ENCODE results near the gene CCDC178.

DNA sequence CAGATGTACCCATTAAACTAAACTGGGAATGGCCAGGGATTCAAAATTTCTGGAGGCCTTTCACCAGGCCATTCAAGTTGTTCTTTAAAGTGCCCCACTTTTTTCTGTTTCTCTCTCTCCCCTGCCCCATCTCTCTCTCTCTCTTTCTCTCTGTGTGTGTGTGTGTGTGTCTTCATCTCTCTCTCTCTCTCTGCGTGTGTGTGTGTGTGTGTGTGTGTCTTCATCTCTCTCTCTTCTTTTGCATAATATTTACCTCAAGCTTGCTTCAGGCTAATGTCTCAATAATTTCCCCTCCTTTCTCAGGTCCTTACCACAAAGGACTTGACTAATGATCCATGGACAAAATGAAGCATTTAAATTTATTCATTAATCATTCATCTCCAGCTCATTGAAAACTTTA lies 503.5 kb downstream of the CCDC178 start:
- TF ChIP-seq, protein P1, sequence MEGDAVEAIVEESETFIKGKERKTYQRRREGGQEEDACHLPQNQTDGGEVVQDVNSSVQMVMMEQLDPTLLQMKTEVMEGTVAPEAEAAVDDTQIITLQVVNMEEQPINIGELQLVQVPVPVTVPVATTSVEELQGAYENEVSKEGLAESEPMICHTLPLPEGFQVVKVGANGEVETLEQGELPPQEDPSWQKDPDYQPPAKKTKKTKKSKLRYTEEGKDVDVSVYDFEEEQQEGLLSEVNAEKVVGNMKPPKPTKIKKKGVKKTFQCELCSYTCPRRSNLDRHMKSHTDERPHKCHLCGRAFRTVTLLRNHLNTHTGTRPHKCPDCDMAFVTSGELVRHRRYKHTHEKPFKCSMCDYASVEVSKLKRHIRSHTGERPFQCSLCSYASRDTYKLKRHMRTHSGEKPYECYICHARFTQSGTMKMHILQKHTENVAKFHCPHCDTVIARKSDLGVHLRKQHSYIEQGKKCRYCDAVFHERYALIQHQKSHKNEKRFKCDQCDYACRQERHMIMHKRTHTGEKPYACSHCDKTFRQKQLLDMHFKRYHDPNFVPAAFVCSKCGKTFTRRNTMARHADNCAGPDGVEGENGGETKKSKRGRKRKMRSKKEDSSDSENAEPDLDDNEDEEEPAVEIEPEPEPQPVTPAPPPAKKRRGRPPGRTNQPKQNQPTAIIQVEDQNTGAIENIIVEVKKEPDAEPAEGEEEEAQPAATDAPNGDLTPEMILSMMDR (IDR thresholded peaks at IDR 0.05) = no peak
- TF ChIP-seq POLR2A (IDR thresholded peaks at IDR 0.05) = no peak

All from lower leg skin (tissue), 3 donors.